Keratinocyte (primary cell): ENCODE results near the gene TENM3.

Source experiments
- CTCF ChIP-seq, 3 experiments: IDR thresholded peaks in 1 of 3; conservative IDR thresholded peaks in 1 of 3; optimal IDR thresholded peaks in 1 of 3; 2 replicates in 2 of 3; 3 replicates in 1 of 3; pipeline versions ENCODE3 to v1.5.1; 2011; ENCODE audit warnings: low read length in 3 of 3, mild to moderate bottlenecking in 3 of 3, moderate library complexity in 2 of 3, control low read depth in 1 of 3, inconsistent platforms in 1 of 3; ENCODE audit not compliant: insufficient read depth in 2 of 3; ENCODE audit errors: extremely low read depth in 1 of 3
- EZH2 ChIP-seq: IDR thresholded peaks from one replicate; pipeline ENCODE4 v1.6.1; 2012; ENCODE audit warnings: inconsistent platforms, mild to moderate bottlenecking, low read length, moderate library complexity

GRCh38 chr4:182421753-182422152 lies 178.6 kb downstream of the TENM3 start:
- no peak for TF ChIP-seq CTCF (optimal IDR thresholded peaks at IDR 0.05 in 1 of 3, IDR thresholded peaks at IDR 0.05 in 1 of 3, conservative IDR thresholded peaks at IDR 0.05 in 1 of 3; ENCODE audit: extremely low read depth in 1 of 3, insufficient read depth in 2 of 3, low read length in 3 of 3)
- no peak for TF ChIP-seq EZH2
